ENCODE measurements around the gene GPR78. TPM values are rescaled to one million over a fixed set of nuclear protein-coding genes. Genes with fewer than 3 reads are reported as not detected.

Gene GPR78
- total RNA-seq, 1 experiment from 2014 or later, result 3.4 TPM

GRCh38 chr4:8548731-8549351 is 31.4 kb upstream of the GPR78 start:
- no peak overlapping the region for H2BK120ac ChIP-seq (ENCODE audit: low read depth, low read length, poor library complexity, severe bottlenecking)
- H3K23ac ChIP-seq (ENCODE audit: insufficient read length, low read depth, low read length), result no peak overlapping the region
- no peaks in the 10 kb centered on the region for H3K79me1 ChIP-seq (ENCODE audit: insufficient read depth, low read depth, low read length, poor library complexity, severe bottlenecking)
- H2BK5ac ChIP-seq (ENCODE audit: insufficient read length, low read length), result no peak overlapping the region
- no peak overlapping the region for H3K4me2 ChIP-seq (ENCODE audit: insufficient read depth, insufficient read length, low read length)
- DNase-seq, result no peak
- H3K14ac ChIP-seq (ENCODE audit: insufficient read depth, low read length), result no peak overlapping the region
- H3K4me1 ChIP-seq (ENCODE audit: insufficient read depth, low read length), result no peaks in the 10 kb centered on the region
- no peak overlapping the region for H3K4ac ChIP-seq (ENCODE audit: low read depth, low read length)
- H2BK12ac ChIP-seq (ENCODE audit: insufficient read length, low read depth, low read length), result no peak overlapping the region
- H3T11ph ChIP-seq (ENCODE audit: low read length), result no peak overlapping the region
- H4K8ac ChIP-seq (replicated peaks; ENCODE audit: insufficient read length, low read depth, low read length), result no peak overlapping the region
- no peak for TF ChIP-seq CTCF (conservative IDR thresholded peaks at IDR 0.05)
- H4K91ac ChIP-seq (ENCODE audit: insufficient read length, low read depth, low read length), result no peak overlapping the region
- H2AFZ ChIP-seq (ENCODE audit: low read length), result no peak overlapping the region
- Mint-ChIP-seq H3K4me3 (no peak overlapping the region), H3K9me3 (no peaks in the 10 kb centered on the region; a peak in 1 of 5 replicates), H3K4me1 (peaks cover 18 to 31% of the 10 kb centered on the region in 2 experiments), H3K27me3 (ENCODE audit: low read depth) (peaks cover 4% of the 10 kb centered on the region), H3K36me3 (ENCODE audit: insufficient read depth in 1 of 3, low read depth in 3 of 3) (no peaks in the 10 kb centered on the region), H3K27ac (peak overlapping the region in 1 of 3 experiments; percentile 49; a peak in 2 of 7 replicates)
- WGBS (ENCODE audit: extremely low coverage, insufficient read length, low lambda C conversion rate), result no CpG with 5 or more reads among the region's 14 CpGs
- H3K9me3 ChIP-seq (ENCODE audit: control insufficient read depth, low read depth, low read length), result no peaks in the 10 kb centered on the region
- no peak overlapping the region for H4K5ac ChIP-seq (ENCODE audit: insufficient read length, low read depth, low read length)
- no peaks in the 10 kb centered on the region for H3K23me2 ChIP-seq (ENCODE audit: insufficient read length, low read depth, low read length, poor library complexity, severe bottlenecking)
- H3K27me3 ChIP-seq (ENCODE audit: insufficient read depth, low read length), result no peaks in the 10 kb centered on the region
- H3K18ac ChIP-seq (ENCODE audit: insufficient read length, low read depth, low read length), result no peak overlapping the region
- no peaks in the 10 kb centered on the region for H3K79me2 ChIP-seq (ENCODE audit: insufficient read depth, low read length)
- H3K56ac ChIP-seq (ENCODE audit: insufficient read length, low read depth, low read length), result no peak overlapping the region
- H2BK15ac ChIP-seq (ENCODE audit: low read depth, low read length), result no peak overlapping the region
- peaks cover 2% of the 10 kb centered on the region for H4K20me1 ChIP-seq (ENCODE audit: control insufficient read depth, insufficient read depth, insufficient read length)
- no peak overlapping the region for H2AK5ac ChIP-seq (ENCODE audit: insufficient read length, low read length)
- no peak overlapping the region for H3K27ac ChIP-seq (ENCODE audit: insufficient read length, low read depth, low read length)
- no peak overlapping the region for H2BK20ac ChIP-seq (ENCODE audit: low read depth, low read length, poor library complexity, severe bottlenecking)
- no peak overlapping the region for H3K9ac ChIP-seq (ENCODE audit: extremely low read depth, insufficient read length, low read length)
